Hepatocyte (in vitro differentiated cells): Measurements from ENCODE around the gene CX3CL1. TPM values are rescaled to one million over a fixed set of nuclear protein-coding genes. Genes with fewer than 3 reads are reported as not detected.

Source experiments
- DNase-seq: peaks from one replicate; pipeline ENCODE4 v3.0.0-alpha.2; 2016; ENCODE audit warnings: low spot score
- H2AFZ ChIP-seq: fragments of 200-600 bp; sonication (generic); 2 replicates; pipeline ENCODE4 v1.6.0; 2016; ENCODE audit warnings: antibody characterized with exemption, mild to moderate bottlenecking
- H3K27ac ChIP-seq: fragments of 200-600 bp; sonication (generic); 2 replicates; pipeline ENCODE4 v1.5.1; 2016; ENCODE audit warnings: mild to moderate bottlenecking
- H3K27me3 ChIP-seq: fragments of 200-600 bp; sonication (generic); 2 replicates; pipeline ENCODE4 v1.6.1; 2016
- H3K36me3 ChIP-seq: fragments of 200-600 bp; sonication (generic); replicated peaks from 2 replicates; pipeline ENCODE4 v1.5.1; 2016; ENCODE audit warnings: low read depth; ENCODE audit not compliant: insufficient read depth
- H3K4me1 ChIP-seq: fragments of 200-600 bp; sonication (generic); 2 replicates; pipeline ENCODE4 v1.5.1; 2016; ENCODE audit warnings: mild to moderate bottlenecking, moderate library complexity; ENCODE audit not compliant: insufficient read depth
- H3K4me2 ChIP-seq: fragments of 200-600 bp; sonication (generic); 2 replicates; pipeline ENCODE4 v1.6.0; 2016
- H3K4me3 ChIP-seq: fragments of 200-600 bp; sonication (generic); 2 replicates; pipeline ENCODE4 v1.5.1; 2016; ENCODE audit warnings: mild to moderate bottlenecking
- H3K79me2 ChIP-seq: fragments of 200-600 bp; sonication (generic); 2 replicates; pipeline ENCODE4 v1.6.0; 2017; ENCODE audit warnings: mild to moderate bottlenecking
- H3K9me2 ChIP-seq: fragments of 200-600 bp; sonication (generic); replicated peaks from 2 replicates; pipeline ENCODE4 v1.6.0; 2017; ENCODE audit warnings: mild to moderate bottlenecking; ENCODE audit not compliant: insufficient read depth
- H3K9me3 ChIP-seq: fragments of 200-600 bp; sonication (generic); 2 replicates; pipeline ENCODE4 v1.5.1; 2016; ENCODE audit warnings: low read depth, mild to moderate bottlenecking
- H4K20me1 ChIP-seq: fragments of 200-600 bp; sonication (generic); 2 replicates; pipeline ENCODE4 v1.6.0; 2016; ENCODE audit warnings: mild to moderate bottlenecking; ENCODE audit not compliant: insufficient read depth, poor library complexity, severe bottlenecking
- CTCF ChIP-seq: fragments of 200-600 bp; sonication (generic); IDR thresholded peaks from 2 replicates; pipeline ENCODE4 v1.5.1; 2016; ENCODE audit warnings: antibody characterized with exemption, mild to moderate bottlenecking; ENCODE audit not compliant: poor library complexity
- EZH2 ChIP-seq: fragments of 200-600 bp; sonication (generic); IDR thresholded peaks from 2 replicates; pipeline ENCODE4 v1.6.1; 2016; ENCODE audit warnings: antibody characterized with exemption, mild to moderate bottlenecking, borderline replicate concordance
- EZH2phosphoT487 ChIP-seq: fragments of 200-600 bp; sonication (generic); IDR thresholded peaks from one replicate; pipeline ENCODE4 v1.6.1; 2018; ENCODE audit warnings: antibody characterized with exemption, mild to moderate bottlenecking, low read depth, moderate library complexity; ENCODE audit not compliant: unreplicated experiment, severe bottlenecking
- WGBS: methylation state at CpG from one replicate; pipeline ENCODE4 v1.1.6; 2016; ENCODE audit warnings: low lambda C conversion rate; ENCODE audit errors: missing lambda C conversion rate; 5-methylcytosine and 5-hydroxymethylcytosine counted together
- polyA plus RNA-seq: library from polyadenylated mRNA; unstranded; fragments of >200 nt; fragmentation: Nextera tagmentation; extraction: Ambion mirVana; gene quantifications from 2 replicates; pipeline ENCODE4 v1.2.1, GENCODE V29; 2016
- total RNA-seq: library from RNA; depleted of rRNA; stranded (reverse); fragments of >200 nt; gene quantifications from 2 replicates; pipeline ENCODE4 v1.2.3, GENCODE V29; 2014

Gene CX3CL1
- total and polyA plus RNA-seq, 2 experiments from 2014 or later, result 6.6 to 9.4 TPM

GRCh38 chr16:57427824-57428223, 55.5 kb downstream of the CX3CL1 start:
- Histone ChIP-seq H4K20me1 (no peaks in the 10 kb centered on the region), H2AFZ (no peak overlapping the region), H3K27me3 (no peaks in the 10 kb centered on the region), H3K4me2 (no peak overlapping the region), H3K79me2 (no peaks in the 10 kb centered on the region), H3K9me3 (no peaks in the 10 kb centered on the region), H3K4me3 (no peak overlapping the region), H3K9me2 (no peaks in the 10 kb centered on the region), H3K27ac (no peak overlapping the region), H3K36me3 (no peaks in the 10 kb centered on the region), H3K4me1 (no peaks in the 10 kb centered on the region)
- TF ChIP-seq CTCF (no peak), EZH2phosphoT487 (no peak), EZH2 (no peak)
- no peak for DNase-seq

- Histone ChIP-seq H3K9me3 (no peaks in the 10 kb centered on the region), H3K4me1 (no peaks in the 10 kb centered on the region), H3K4me3 (no peak overlapping the region), H4K20me1 (no peaks in the 10 kb centered on the region), H3K27me3 (no peaks in the 10 kb centered on the region), H3K36me3 (peaks cover 3% of the 10 kb centered on the region), H3K27ac (no peak overlapping the region), H3K79me2 (no peaks in the 10 kb centered on the region), H3K9me2 (no peaks in the 10 kb centered on the region), H3K4me2 (no peak overlapping the region), H2AFZ (no peak overlapping the region)
- no peak for DNase-seq
- 96% methylated on average over 5 of the region's 5 CpGs for WGBS
- TF ChIP-seq EZH2phosphoT487 (no peak), EZH2 (no peak), CTCF (no peak)
Measured at GRCh38 chr16:57430955-57431354, 58.7 kb downstream of the CX3CL1 start.

GRCh38 chr16:57432505-57432904, 60.2 kb downstream of the CX3CL1 start:
- peak overlapping the region; percentile 62 for H3K27ac ChIP-seq
- no peaks in the 10 kb centered on the region for H3K79me2 ChIP-seq
- WGBS, result 88% methylated on average over 2 of the region's 2 CpGs
- no peak for TF ChIP-seq EZH2
- no peak for TF ChIP-seq EZH2phosphoT487
- TF ChIP-seq CTCF, result no peak
- no peaks in the 10 kb centered on the region for H3K9me2 ChIP-seq
- H3K9me3 ChIP-seq, result no peaks in the 10 kb centered on the region
- H3K4me3 ChIP-seq, result no peak overlapping the region
- H2AFZ ChIP-seq, result no peak overlapping the region
- H3K27me3 ChIP-seq, result no peaks in the 10 kb centered on the region
- H4K20me1 ChIP-seq, result no peaks in the 10 kb centered on the region
- no peak overlapping the region for H3K4me2 ChIP-seq
- DNase-seq, result no peak
- H3K36me3 ChIP-seq, result peaks cover 5% of the 10 kb centered on the region
- H3K4me1 ChIP-seq, result no peaks in the 10 kb centered on the region

- H3K4me2 ChIP-seq, result no peak overlapping the region
- no peaks in the 10 kb centered on the region for H3K4me1 ChIP-seq
- no peak overlapping the region for H3K4me3 ChIP-seq
- peaks cover 5% of the 10 kb centered on the region for H3K36me3 ChIP-seq
- no peaks in the 10 kb centered on the region for H3K79me2 ChIP-seq
- no peak for TF ChIP-seq CTCF
- no peak for TF ChIP-seq EZH2phosphoT487
- no peak for TF ChIP-seq EZH2
- no peaks in the 10 kb centered on the region for H3K27me3 ChIP-seq
- 97% methylated on average over 3 of the region's 3 CpGs for WGBS
- peak overlapping the region; percentile 62 for H3K27ac ChIP-seq
- no peak overlapping the region for H2AFZ ChIP-seq
- DNase-seq, result no peak
- H3K9me3 ChIP-seq, result no peaks in the 10 kb centered on the region
- H3K9me2 ChIP-seq, result no peaks in the 10 kb centered on the region
- no peaks in the 10 kb centered on the region for H4K20me1 ChIP-seq
Measured at GRCh38 chr16:57432989-57433388, 60.7 kb downstream of the CX3CL1 start.
